ENCODE data around the gene PTPRN2. TPM values are rescaled to one million over a fixed set of nuclear protein-coding genes. Genes with fewer than 3 reads are reported as not detected.

PTPRN2 gene
- polyA plus RNA-seq, 1 of the 3 experiments (the other 2 are of a cell fraction): 4.0 TPM

DNA sequence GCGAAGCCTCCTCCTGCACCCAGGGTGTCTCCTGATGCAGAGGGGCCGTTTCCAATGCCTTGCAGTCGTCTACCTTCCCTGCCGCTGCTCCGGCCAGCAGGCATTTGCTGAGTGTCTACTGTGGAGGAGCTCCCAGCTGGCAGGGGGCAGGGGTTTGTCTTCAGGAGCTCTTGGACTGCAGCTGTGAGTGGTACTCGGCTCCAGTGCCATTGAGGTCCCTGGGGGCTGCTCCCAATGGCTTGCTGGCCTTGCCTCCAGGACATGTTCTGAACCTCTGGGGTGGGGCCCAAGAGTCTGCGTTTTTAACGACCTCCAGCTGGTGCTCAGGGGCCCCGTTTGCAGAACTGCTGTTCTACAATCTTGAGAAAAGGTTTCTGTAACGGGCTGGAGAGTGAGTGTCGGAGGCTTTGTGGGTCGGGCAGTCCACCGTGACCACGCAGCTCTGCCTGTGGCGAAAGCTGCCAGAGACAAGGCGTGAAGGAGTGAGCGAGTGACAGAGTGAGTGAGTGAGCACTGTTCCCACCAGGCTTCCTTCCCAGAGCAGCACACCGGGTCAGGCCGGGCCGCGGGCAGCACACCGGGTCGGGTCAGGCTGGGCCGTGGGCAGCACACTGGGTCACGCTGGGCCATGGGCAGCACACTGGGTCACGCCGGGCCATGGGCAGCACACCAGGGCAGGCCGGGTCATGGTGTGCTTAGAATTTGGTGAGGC, 520.2 kb downstream of the PTPRN2 start:
- H2AFZ ChIP-seq (ENCODE audit: low read depth): no peak overlapping the region
- H3K4me1 ChIP-seq (ENCODE audit: control insufficient read depth in 1 of 2, insufficient read depth in 2 of 2, low read depth in 1 of 2, low read length in 1 of 2): peaks cover 0 to 18% of the 10 kb centered on the region in 2 experiments; a peak in 2 of 4 replicates
- H3K9me2 ChIP-seq: no peaks in the 10 kb centered on the region
- no peaks in the 10 kb centered on the region for H3K36me3 ChIP-seq (replicated peaks in 1 of 2; ENCODE audit: control insufficient read depth in 1 of 2, insufficient read depth in 2 of 2, low read length in 1 of 2)
- no peak overlapping the region for H3K9ac ChIP-seq
- POLR2A ChIA-PET: no interaction called here
- TF ChIP-seq, protein P1, sequence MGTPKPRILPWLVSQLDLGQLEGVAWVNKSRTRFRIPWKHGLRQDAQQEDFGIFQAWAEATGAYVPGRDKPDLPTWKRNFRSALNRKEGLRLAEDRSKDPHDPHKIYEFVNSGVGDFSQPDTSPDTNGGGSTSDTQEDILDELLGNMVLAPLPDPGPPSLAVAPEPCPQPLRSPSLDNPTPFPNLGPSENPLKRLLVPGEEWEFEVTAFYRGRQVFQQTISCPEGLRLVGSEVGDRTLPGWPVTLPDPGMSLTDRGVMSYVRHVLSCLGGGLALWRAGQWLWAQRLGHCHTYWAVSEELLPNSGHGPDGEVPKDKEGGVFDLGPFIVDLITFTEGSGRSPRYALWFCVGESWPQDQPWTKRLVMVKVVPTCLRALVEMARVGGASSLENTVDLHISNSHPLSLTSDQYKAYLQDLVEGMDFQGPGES (IDR thresholded peaks at IDR 0.05; ENCODE audit: low read depth, low read length): no peak
- TF ChIP-seq TEAD4 (IDR thresholded peaks at IDR 0.05; ENCODE audit: borderline replicate concordance, insufficient read depth): no peak
- TF ChIP-seq FOXM1 (IDR thresholded peaks at IDR 0.05; ENCODE audit: low read depth): no peak
- no peak for TF ChIP-seq RXRA (IDR thresholded peaks at IDR 0.05; ENCODE audit: borderline replicate concordance, low read depth)
- TF ChIP-seq FOXJ3 (CRISPR knock-in tag; IDR thresholded peaks at IDR 0.05): no peak
- TF ChIP-seq SIN3A (IDR thresholded peaks at IDR 0.05; ENCODE audit: borderline replicate concordance, low read depth, low read length): no peak
- TF ChIP-seq EP300 (IDR thresholded peaks at IDR 0.05; ENCODE audit: borderline replicate concordance in 1 of 2, low read depth in 1 of 2, low read length in 1 of 2): no peak
- no peak for TF ChIP-seq NFIC (IDR thresholded peaks at IDR 0.05; ENCODE audit: borderline replicate concordance)
- TF ChIP-seq RFX5 (IDR thresholded peaks at IDR 0.05; ENCODE audit: low read length): no peak
- TF ChIP-seq, protein P2, sequence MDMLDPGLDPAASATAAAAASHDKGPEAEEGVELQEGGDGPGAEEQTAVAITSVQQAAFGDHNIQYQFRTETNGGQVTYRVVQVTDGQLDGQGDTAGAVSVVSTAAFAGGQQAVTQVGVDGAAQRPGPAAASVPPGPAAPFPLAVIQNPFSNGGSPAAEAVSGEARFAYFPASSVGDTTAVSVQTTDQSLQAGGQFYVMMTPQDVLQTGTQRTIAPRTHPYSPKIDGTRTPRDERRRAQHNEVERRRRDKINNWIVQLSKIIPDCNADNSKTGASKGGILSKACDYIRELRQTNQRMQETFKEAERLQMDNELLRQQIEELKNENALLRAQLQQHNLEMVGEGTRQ (IDR thresholded peaks at IDR 0.05; ENCODE audit: borderline replicate concordance, low read depth, low read length): no peak
- no peak for TF ChIP-seq GABPA (IDR thresholded peaks at IDR 0.05; ENCODE audit: low read depth)
- TF ChIP-seq, protein P3, sequence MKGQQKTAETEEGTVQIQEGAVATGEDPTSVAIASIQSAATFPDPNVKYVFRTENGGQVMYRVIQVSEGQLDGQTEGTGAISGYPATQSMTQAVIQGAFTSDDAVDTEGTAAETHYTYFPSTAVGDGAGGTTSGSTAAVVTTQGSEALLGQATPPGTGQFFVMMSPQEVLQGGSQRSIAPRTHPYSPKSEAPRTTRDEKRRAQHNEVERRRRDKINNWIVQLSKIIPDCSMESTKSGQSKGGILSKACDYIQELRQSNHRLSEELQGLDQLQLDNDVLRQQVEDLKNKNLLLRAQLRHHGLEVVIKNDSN (IDR thresholded peaks at IDR 0.05; ENCODE audit: borderline replicate concordance, low read depth): no peak
- TF ChIP-seq JUND (IDR thresholded peaks at IDR 0.05): no peak
- TF ChIP-seq, protein P4, sequence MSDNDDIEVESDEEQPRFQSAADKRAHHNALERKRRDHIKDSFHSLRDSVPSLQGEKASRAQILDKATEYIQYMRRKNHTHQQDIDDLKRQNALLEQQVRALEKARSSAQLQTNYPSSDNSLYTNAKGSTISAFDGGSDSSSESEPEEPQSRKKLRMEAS (IDR thresholded peaks at IDR 0.05; ENCODE audit: low read depth): no peak
- TF ChIP-seq EZH2phosphoT487 (IDR thresholded peaks at IDR 0.05; ENCODE audit: borderline replicate concordance, low read depth): no peak
- no peak for TF ChIP-seq CHD2 (IDR thresholded peaks at IDR 0.05; ENCODE audit: low read length, partially characterized antibody)
- TF ChIP-seq RAD21 (IDR thresholded peaks at IDR 0.05; ENCODE audit: low read length): no peak
- no peaks in the 10 kb centered on the region for H3K9me3 ChIP-seq
- no peaks in the 10 kb centered on the region for H3K79me2 ChIP-seq (ENCODE audit: insufficient read depth)
- no peak overlapping the region for H3K27ac ChIP-seq (ENCODE audit: low read depth in 2 of 2, low read length in 1 of 2)
- H3K4me3 ChIP-seq (ENCODE audit: low read depth in 2 of 2, low read length in 1 of 2): no peak overlapping the region
- H3F3A ChIP-seq (replicated peaks; ENCODE audit: insufficient read depth): no peaks in the 10 kb centered on the region
- no peaks in the 10 kb centered on the region for H4K20me1 ChIP-seq (ENCODE audit: insufficient read depth)
- no peaks in the 10 kb centered on the region for H3K27me3 ChIP-seq (ENCODE audit: insufficient read depth)
- no peak for DNase-seq
- 49% methylated on average over 19 of the region's 28 CpGs for WGBS (ENCODE audit: low lambda C conversion rate)
- CTCF ChIA-PET: interaction anchor here (1.5 kb wide), 1 partner anchor 635 kb away, joined by 3 read pairs; no protein-coding TSS in a partner anchor
- no peak overlapping the region for H3K4me2 ChIP-seq
